Fibroblast of skin of scalp (primary cell): ENCODE measurements around the gene EDARADD.

ENCODE experiments used
- DNase-seq: peaks from one replicate; pipeline ENCODE4 v3.0.0-alpha.2; 2013

The EDARADD gene

DNA sequence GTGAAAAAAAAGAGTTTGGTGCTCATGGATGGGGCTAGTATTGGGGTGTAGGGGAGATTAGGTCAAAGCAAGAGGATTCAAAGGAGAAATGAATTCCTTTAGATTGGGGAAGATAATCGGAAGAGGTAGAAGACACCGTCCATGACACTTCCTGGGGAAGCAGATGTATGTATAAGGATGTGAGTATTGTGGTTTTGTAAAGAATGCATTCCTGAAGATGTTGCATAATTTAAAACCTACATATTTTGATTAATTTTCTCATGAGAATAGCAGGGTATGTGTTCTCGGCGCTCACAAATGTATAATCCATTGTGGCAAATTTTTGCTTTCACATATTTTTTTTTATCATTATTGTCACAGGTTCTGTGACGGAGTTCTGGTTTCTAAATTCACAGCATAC lies 124.2 kb downstream of the EDARADD start:
- peak; percentile 65 for DNase-seq

DNA sequence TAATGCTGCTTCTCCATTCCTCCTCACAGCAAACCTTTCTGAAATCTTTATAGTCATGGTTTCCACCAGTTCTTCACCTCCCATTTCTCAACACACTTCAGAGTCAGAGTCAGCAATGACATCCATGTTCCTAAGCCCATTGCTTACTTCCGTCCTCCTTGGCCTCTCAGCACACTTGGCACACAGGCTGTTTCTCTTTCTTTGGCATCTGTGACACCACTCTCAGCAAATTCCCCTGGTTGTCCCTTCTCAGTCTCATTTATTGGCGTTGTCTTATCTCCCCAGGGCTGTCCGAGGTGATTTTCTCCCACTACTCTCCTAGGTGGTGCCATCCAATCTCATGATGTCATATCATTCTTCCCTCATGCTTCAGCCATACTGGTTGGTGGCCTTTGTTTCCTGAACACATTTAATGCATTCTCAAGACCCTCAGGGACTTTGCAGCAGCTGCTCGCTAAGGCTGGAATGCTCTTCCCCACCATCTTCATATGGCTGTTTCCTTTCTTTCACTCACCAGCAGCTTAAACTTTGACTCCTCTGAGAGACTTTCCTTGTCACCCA lies 126.4 kb downstream of the EDARADD start:
- peak; percentile 6 for DNase-seq

DNA sequence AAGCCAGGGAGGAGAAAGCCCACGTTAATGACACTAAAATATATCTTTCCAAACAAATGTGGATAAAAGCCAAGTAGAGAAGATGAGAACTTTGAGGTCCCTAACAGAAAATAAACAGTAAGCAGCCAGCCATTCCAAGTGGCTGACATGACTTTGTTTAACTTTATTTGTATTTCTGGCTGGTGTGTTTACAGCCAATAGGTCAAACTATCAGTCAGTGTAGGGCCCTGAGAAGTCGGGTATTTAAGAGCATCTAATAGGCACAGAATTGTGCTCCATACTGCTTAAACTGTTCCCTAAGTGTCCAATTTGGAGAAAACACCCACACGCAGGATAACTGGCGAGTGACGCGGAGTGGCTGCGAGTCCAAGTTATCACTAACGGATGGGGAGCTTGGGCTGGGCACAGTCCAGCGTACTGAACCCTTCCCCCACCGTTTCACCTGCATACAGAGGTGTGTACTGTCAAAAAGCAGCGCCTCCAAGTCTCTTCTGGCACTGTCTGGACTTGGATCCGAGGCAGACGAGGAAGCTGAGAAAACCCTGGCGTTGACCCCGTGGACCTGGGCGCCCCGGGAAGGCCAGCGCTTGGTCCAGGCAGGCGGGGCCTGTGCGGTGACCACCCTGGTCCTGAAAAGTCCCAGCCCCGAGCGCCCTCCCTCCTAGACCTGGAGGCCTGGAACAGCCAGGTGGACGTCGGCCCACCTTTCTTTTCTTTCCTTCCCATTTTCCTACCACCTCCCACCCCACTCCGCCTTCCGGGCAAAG lies 129.0 kb downstream of the EDARADD start:
- DNase-seq: no peak

DNA sequence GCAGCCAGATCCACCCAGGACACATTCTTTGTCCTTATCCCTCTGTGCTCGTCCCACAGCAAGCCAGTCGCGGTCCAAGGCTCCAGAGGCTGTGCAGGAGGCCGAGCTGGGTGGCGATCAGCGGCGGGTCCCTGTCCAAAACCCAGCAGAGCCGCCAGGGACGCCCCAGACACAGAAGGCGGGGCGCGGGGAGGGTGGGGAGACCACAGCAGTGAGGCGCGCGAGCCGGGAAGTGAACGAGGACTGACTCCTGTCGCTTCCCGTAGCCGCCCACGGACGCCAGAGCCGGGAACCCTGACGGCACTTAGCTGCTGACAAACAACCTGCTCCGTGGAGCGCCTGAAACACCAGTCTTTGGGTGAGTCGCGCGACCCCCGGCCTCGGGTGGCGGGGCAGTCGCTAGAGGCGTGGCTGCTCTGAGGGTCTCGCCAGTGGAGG lies 129.6 kb downstream of the EDARADD start, which contains the start of gene LGALS8:
TSS of gene LGALS8 (plus strand) at position 279 of the 438 bp plus-strand sequence. CDS start 2,089 bp downstream, outside the sequence.
- DNase-seq: peak; percentile 83

DNA sequence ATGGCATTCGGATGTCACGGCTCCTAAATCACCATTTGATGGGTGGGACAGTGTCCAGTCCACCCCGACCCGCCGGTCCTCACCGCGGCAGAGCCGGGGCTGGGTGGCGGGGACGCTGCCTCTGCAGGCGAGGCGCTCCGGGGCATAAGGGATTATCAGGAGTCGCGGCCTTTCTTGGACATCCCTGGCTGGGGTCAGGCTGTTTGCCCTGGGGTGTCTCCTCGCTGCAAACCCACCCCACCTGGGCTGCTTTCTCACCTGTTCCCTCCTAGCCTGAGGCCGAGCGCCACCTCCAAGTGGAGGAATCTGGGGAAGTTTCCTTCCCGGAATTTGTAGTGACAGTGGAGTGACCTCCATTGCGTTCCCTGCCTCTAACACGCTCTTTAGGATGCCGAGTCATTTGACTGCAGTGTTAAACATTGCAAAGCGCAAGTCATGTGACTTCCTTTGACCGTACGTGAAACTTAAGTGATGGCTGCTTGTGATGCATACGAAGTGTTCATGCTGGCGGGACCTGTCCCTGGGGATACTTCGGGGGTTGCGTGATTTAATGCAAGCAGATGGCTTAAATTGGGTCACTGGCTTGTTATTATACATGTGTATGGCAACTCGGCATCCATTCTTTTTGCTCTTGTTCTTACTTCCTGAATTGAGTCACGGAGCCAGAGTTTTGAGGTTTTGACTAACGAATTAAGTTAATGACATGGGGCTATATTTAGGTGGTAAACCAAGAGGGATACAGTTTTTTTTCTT lies 130.2 kb downstream of the EDARADD start:
- DNase-seq: peak; percentile 89

DNA sequence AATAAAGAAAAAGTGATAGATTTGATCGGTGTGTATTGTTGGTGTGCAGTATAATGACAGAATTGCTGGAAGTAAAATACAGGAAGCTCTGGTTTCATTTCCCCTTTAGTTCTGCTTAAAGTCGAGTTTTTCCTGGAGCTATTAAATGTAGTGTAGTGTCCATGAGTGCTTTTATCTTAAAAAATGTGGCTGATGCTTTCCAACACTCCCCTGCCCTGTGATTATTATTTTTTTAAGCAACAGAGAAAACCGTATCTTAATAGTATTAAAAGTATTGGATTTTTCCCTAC lies 130.8 kb downstream of the EDARADD start:
- no peak for DNase-seq

DNA sequence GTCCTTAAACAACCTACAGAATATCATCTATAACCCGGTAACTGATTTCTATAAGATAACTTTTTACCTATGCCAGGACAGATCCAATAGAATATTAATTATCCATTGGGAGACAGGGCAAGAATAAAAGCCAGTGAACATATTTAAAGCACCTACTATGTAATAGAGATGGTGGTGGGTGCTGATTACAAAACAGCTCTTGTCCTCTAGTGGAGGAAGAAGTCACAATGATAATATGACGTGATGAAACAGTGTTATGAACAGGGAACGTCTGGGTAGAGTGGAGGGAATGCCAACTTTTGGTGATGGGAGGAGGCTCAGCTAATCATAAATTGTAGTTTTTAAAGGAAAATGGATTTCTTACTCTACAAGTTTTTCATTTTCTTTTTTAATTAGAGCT lies 132.0 kb downstream of the EDARADD start:
- DNase-seq: no peak

DNA sequence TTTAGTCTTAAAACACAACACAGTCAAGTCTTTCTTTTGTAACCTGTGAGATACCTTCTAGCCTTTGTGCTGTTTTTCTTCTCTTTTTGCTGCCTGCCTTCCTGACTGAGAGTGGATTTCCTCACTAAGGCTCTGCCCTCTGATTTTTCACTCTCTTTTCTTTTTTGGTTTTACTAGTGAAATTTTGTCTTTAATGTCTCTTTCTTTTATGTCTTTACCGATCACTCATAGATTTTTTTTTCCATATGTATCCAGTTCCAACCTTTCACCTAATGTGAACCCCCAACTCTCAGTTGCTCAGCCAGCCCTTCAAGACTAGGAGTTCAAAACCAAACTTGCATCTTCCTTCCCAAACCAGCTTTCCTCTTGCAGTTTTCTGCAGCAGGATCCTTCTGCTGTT lies 136.2 kb downstream of the EDARADD start:
- no peak for DNase-seq

DNA sequence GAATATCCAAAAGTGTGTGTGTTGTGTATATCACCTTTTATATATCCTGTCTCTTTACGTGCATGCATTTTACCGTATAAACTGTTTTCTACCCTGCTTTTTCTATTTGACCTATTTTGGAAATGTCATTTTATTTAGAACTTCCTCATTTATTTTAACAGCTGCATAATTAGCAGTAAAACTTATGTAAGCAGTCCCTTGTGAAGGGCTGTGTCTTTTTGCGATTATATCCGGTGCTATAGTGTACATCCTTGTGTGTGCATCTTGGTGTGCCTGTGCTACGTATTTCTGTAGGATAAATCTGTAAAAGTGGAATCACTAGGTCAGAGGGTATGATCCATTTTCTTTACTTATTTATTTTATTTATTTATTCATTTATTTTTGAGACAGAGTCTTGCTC lies 136.9 kb downstream of the EDARADD start:
- no peak for DNase-seq

DNA sequence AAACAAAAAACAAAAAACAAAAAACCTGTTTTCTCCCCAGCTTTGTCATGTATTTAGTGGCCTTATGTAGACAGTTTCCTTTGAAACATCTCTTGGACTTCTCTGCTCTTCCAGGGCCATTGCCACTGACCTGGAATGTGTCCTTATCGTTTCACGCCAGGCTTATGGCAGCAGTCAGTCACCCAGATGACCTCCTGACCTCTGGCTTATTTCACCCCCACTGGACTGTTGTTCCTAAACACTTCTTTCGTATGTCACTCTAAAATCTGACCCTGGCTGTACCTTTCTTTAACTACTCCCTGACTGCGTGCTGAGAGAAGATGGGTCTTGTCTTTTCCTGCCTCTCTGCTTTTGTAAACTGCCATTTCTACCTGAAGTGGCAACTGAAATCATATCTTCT lies 138.8 kb downstream of the EDARADD start:
- DNase-seq: no peak

DNA sequence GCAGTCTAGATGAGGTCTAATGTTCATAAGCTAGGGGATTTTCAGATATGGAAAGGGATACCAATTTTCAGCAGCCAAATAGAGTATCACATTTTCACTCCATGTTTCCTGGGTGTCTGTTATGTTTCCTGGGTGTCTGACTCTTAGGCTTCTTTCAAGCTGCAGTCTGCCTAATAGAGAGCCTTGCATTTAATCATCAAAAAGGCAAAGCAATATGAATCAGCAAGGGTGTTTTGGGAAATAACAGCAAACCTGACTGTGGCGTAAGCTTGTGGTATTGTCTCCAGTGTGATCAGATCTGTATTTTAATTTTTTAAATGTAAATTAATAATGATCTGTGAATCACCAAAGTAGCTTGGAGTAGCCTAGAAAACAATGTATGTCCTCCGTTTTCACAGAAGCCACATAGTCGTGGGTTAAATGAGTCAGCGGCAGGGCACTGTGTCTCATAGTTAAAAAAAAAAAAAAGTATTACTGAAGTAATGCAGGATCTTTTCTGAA lies 140.1 kb downstream of the EDARADD start:
- DNase-seq: peak; percentile 61
